Coronary artery (tissue), 2 donors: ENCODE results near the gene ABCC9.

ENCODE experiments used
- DNase-seq: peaks from one replicate; pipeline ENCODE4 v3.0.0-alpha.2; 2017; ENCODE audit warnings: low spot score
- H3K27ac ChIP-seq, 2 donors: fragments of 200-600 bp; sonication (generic); one replicate each; pipeline ENCODE4 v1.5.1; 2016 to 2019
- H3K4me3 ChIP-seq: fragments of 200-600 bp; sonication (generic); 2 replicates; pipeline ENCODE4 v1.5.1; 2016; ENCODE audit warnings: mild to moderate bottlenecking, moderate library complexity
- TF ChIP-seq, protein P1 (sequence below): fragments of 200-600 bp; sonication (generic); IDR thresholded peaks from one replicate; pipeline ENCODE4 v1.5.1; 2019; ENCODE audit warnings: antibody characterized with exemption

ABCC9 gene

DNA sequence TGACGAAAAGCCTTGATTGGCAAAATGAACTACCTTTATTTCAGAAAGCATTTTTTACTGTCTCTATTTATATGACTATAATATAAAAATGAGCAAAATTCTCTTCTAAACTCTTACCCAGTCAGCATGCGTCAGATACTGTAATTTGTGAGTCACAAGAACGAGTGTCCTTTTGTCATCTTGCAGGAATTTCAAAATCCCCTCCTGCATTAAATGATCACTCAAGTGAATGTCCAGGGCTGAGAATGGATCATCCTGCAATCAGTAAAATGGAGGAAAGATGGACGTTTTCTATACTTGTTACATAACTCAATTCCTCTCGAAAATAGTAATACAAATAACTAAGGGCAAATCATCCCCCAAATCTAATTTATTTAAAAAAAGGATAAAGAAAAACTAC lies 89.0 kb downstream of the ABCC9 start:
- TF ChIP-seq, protein P1, sequence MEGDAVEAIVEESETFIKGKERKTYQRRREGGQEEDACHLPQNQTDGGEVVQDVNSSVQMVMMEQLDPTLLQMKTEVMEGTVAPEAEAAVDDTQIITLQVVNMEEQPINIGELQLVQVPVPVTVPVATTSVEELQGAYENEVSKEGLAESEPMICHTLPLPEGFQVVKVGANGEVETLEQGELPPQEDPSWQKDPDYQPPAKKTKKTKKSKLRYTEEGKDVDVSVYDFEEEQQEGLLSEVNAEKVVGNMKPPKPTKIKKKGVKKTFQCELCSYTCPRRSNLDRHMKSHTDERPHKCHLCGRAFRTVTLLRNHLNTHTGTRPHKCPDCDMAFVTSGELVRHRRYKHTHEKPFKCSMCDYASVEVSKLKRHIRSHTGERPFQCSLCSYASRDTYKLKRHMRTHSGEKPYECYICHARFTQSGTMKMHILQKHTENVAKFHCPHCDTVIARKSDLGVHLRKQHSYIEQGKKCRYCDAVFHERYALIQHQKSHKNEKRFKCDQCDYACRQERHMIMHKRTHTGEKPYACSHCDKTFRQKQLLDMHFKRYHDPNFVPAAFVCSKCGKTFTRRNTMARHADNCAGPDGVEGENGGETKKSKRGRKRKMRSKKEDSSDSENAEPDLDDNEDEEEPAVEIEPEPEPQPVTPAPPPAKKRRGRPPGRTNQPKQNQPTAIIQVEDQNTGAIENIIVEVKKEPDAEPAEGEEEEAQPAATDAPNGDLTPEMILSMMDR, result no peak
- Histone ChIP-seq H3K4me3 (no peak overlapping the region), H3K27ac (no peak overlapping the region)
- DNase-seq, result no peak

DNA sequence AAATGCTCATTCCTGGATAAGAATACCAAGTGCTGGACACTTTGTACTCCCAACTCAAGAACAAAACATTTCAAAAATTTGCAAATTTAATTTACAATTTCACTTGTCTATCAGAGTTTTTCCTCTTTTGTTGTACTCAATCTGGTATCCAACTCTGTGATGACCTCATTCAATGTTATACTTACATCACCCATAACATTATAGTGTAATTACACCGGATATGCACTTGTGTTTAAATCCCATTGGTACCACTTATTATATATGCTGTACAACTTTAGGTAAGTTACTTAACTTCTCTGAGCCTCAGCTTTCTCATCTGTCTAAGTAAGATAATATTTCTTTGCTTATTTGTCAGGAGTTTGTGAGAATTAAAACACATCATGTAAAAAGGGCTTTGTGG lies 90.1 kb downstream of the ABCC9 start:
- Histone ChIP-seq H3K27ac (no peak overlapping the region), H3K4me3 (no peak overlapping the region)
- no peak for DNase-seq
- TF ChIP-seq, protein P1, result no peak

DNA sequence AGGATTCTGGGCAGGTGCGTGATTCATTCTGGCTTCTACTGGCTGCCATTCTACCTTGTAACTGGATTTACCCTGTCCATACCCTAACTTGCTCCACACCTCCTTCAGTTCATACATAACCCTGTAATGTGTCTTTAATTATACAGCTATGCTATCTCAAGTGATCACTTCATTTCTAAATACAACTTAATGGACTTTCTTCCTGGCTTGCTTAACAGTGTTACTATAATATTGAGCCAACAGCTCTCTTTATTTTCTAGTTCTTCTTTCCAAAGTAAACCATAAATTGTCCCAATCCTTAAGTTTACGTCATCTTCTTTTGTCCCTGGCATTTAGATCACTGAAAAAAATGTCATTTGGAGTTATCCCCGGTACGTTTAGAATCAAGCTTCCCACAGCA lies 90.8 kb downstream of the ABCC9 start:
- H3K27ac ChIP-seq, result no peak overlapping the region
- TF ChIP-seq, protein P1, result no peak

DNA sequence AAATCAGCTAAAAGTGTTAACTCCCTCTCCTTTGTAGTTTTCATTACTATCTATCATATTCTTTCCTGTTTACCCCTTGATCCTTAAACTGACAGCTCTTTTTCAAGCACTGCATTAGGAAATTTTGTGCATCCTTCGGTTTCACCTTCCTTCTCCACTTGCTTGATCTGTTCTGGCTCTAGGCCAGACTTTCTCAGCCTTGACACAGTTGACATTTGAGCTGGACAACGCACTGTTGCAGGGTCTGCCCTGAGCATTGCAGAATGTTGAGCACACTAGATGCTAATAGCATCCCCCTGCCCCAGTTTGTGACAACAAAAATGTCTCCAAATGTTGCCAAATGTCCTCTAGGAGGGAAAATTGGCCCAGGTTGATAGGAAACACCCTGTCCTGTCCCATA lies 91.3 kb downstream of the ABCC9 start:
- DNase-seq, result no peak
- Histone ChIP-seq H3K4me3 (no peak overlapping the region), H3K27ac (no peak overlapping the region)
- TF ChIP-seq, protein P1, result no peak

More for the DNA sequence above, 90.8 kb downstream of the ABCC9 start:
- no peak overlapping the region for H3K4me3 ChIP-seq
- DNase-seq, result no peak

DNA sequence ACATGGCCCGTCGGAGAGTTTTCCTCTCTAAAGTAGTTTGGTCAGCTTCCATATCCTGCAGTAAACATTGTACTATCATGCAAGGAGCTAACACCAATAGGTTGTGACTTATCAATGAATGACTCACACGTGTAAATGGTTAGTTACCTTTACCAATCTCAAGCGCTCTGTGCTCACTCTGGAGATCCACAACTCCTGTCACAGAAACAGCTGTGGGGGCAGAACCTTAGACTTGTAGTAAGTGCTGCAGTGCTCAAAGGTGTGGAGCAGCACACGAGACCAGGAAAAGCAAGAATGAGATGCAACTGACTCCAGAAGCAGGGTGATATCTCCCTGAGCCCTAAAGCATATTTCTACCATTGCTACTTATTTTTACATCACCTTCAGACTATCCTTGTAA lies 93.0 kb downstream of the ABCC9 start:
- no peak for DNase-seq
- Histone ChIP-seq H3K4me3 (no peak overlapping the region), H3K27ac (no peak overlapping the region)
- TF ChIP-seq, protein P1, result no peak

DNA sequence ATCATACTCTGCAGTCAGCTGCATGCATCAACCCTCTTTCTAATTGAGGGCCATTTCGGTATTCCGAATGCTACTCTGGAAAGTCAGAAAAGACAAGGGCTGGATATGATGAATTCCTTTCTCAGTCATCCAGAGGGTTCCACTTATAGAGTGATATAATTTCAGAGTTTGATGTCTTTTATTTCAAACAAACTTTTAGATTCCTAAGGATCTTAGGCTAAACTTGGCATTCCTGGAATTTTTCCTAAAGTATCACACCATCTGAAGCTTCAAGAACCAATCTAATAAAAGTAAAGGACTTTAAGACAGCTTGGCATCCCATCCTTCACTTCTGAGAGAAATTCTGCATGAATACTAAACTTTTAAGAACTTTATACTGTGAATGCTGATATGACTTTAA lies 97.4 kb downstream of the ABCC9 start:
- TF ChIP-seq, protein P1, result no peak
- no peak for DNase-seq
- Histone ChIP-seq H3K4me3 (no peak overlapping the region), H3K27ac (no peak overlapping the region)

DNA sequence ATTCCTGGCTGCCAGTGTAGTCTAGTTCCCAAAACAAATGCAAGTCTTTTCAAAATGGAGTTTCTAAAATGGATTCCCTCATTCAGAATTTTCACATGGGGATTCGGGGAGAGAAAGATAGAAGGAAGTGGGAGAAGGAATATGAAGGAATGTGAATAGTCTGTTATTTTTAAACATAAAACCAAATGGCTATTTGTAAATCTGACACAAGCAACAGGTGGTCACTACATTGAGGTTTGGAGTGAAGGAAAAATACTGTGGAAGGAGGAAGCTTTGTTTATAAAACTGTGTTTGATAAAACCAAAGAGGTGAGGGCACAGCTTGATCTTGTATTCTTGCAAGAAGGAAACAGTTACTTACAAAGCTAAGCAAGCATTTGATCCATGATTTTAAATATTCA lies 101.5 kb downstream of the ABCC9 start:
- TF ChIP-seq, protein P1, result no peak
- no peak for DNase-seq
- H3K4me3 ChIP-seq, result no peak overlapping the region
- no peak overlapping the region for H3K27ac ChIP-seq
